Measurements from ENCODE around the gene TRPC6. TPM values are rescaled to one million over a fixed set of nuclear protein-coding genes. Genes with fewer than 3 reads are reported as not detected.

TRPC6 gene
- polyA plus RNA-seq, 1 donor from 2014 or later: 0.11 TPM

DNA sequence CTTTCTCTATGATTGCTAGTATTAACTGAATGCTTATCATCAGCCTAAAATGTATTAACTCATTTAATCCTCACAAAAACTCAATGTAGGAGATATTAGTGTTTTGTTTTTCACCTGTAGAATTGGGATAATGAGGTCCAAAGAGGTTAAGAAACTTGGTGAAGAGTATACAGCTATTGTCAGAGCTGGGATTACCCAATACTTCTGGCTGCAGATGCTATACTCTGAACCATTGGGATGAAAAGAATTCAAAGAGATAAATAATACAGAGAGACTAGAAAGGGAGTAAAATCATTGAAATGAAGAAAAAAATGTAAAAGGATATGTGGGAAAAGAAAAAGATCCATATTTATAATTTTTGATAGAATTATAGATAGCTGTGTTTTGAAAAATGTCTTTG lies 137.1 kb downstream of the TRPC6 start:
- no peaks in the 10 kb centered on the region for H3F3A ChIP-seq (ENCODE audit: insufficient read depth, low read length, poor library complexity, severe bottlenecking)
- H3K36me3 ChIP-seq (ENCODE audit: insufficient read depth, low read length): no peaks in the 10 kb centered on the region
- no peaks in the 10 kb centered on the region for H3K79me2 ChIP-seq (replicated peaks; ENCODE audit: insufficient read depth, low read length)
- no peaks in the 10 kb centered on the region for H3K27me3 ChIP-seq (ENCODE audit: insufficient read depth, low read depth, low read length)
- no peaks in the 10 kb centered on the region for H3K9me2 ChIP-seq (ENCODE audit: insufficient read depth, low read length)
- no peak for TF ChIP-seq RAD21 (conservative IDR thresholded peaks at IDR 0.05)
- TF ChIP-seq EZH2 (IDR thresholded peaks at IDR 0.05; ENCODE audit: borderline replicate concordance, insufficient read depth, low read length, poor library complexity, severe bottlenecking): no peak
- TF ChIP-seq POLR2AphosphoS5 (IDR thresholded peaks at IDR 0.05): no peak
- TF ChIP-seq SMC3 (conservative IDR thresholded peaks at IDR 0.05; ENCODE audit: poor library complexity): no peak
- TF ChIP-seq MXI1 (conservative IDR thresholded peaks at IDR 0.05; ENCODE audit: poor library complexity, severe bottlenecking): no peak
- no peak for TF ChIP-seq TAF1 (IDR thresholded peaks at IDR 0.05; ENCODE audit: low read depth)
- no peak for TF ChIP-seq CTCF (IDR thresholded peaks at IDR 0.05; ENCODE audit: poor library complexity, severe bottlenecking)
- TF ChIP-seq REST (IDR thresholded peaks at IDR 0.05; ENCODE audit: borderline replicate concordance): no peak
- TF ChIP-seq EP300 (conservative IDR thresholded peaks at IDR 0.05; ENCODE audit: poor library complexity, severe bottlenecking): no peak
- H3K4me2 ChIP-seq (ENCODE audit: low read length): no peak overlapping the region
- no peak overlapping the region for H3K9ac ChIP-seq (ENCODE audit: low read length)
- H3K9me3 ChIP-seq (ENCODE audit: low read length): no peaks in the 10 kb centered on the region
- H2AFZ ChIP-seq (ENCODE audit: low read depth, low read length): no peak overlapping the region
- no peak overlapping the region for H3K4me3 ChIP-seq (ENCODE audit: low read length)
- H4K20me1 ChIP-seq (ENCODE audit: insufficient read depth): no peaks in the 10 kb centered on the region
- no peak overlapping the region for H3K27ac ChIP-seq (ENCODE audit: low read length)

- Histone ChIP-seq H3K27ac (ENCODE audit: low read length) (no peak overlapping the region), H3F3A (ENCODE audit: insufficient read depth, low read length, poor library complexity, severe bottlenecking) (no peaks in the 10 kb centered on the region), H2AFZ (ENCODE audit: low read depth, low read length) (no peak overlapping the region), H3K9ac (ENCODE audit: low read length) (no peak overlapping the region), H3K4me2 (ENCODE audit: low read length) (no peak overlapping the region), H3K36me3 (ENCODE audit: insufficient read depth, low read length) (no peaks in the 10 kb centered on the region), H3K9me2 (ENCODE audit: insufficient read depth, low read length) (no peaks in the 10 kb centered on the region), H3K27me3 (ENCODE audit: insufficient read depth, low read depth, low read length) (no peaks in the 10 kb centered on the region), H3K9me3 (ENCODE audit: low read length) (no peaks in the 10 kb centered on the region), H4K20me1 (ENCODE audit: insufficient read depth) (no peaks in the 10 kb centered on the region), H3K79me2 (replicated peaks; ENCODE audit: insufficient read depth, low read length) (no peaks in the 10 kb centered on the region), H3K4me3 (ENCODE audit: low read length) (no peak overlapping the region)
- TF ChIP-seq EZH2 (IDR thresholded peaks at IDR 0.05; ENCODE audit: borderline replicate concordance, insufficient read depth, low read length, poor library complexity, severe bottlenecking): no peak
- no peak for TF ChIP-seq POLR2AphosphoS5 (IDR thresholded peaks at IDR 0.05)
- TF ChIP-seq TAF1 (IDR thresholded peaks at IDR 0.05; ENCODE audit: low read depth): no peak
- no peak for TF ChIP-seq EP300 (conservative IDR thresholded peaks at IDR 0.05; ENCODE audit: poor library complexity, severe bottlenecking)
- TF ChIP-seq RAD21 (conservative IDR thresholded peaks at IDR 0.05): no peak
- TF ChIP-seq MXI1 (conservative IDR thresholded peaks at IDR 0.05; ENCODE audit: poor library complexity, severe bottlenecking): no peak
- TF ChIP-seq REST (IDR thresholded peaks at IDR 0.05; ENCODE audit: borderline replicate concordance): no peak
- TF ChIP-seq CTCF (IDR thresholded peaks at IDR 0.05; ENCODE audit: poor library complexity, severe bottlenecking): no peak
- TF ChIP-seq SMC3 (conservative IDR thresholded peaks at IDR 0.05; ENCODE audit: poor library complexity): no peak
Observed at GRCh38 chr11:101446238-101446637, 137.6 kb downstream of the TRPC6 start.
